ENCODE data around the gene STRIP2. TPM values are rescaled to one million over a fixed set of nuclear protein-coding genes. Genes with fewer than 3 reads are reported as not detected.

Gene STRIP2, protein sequence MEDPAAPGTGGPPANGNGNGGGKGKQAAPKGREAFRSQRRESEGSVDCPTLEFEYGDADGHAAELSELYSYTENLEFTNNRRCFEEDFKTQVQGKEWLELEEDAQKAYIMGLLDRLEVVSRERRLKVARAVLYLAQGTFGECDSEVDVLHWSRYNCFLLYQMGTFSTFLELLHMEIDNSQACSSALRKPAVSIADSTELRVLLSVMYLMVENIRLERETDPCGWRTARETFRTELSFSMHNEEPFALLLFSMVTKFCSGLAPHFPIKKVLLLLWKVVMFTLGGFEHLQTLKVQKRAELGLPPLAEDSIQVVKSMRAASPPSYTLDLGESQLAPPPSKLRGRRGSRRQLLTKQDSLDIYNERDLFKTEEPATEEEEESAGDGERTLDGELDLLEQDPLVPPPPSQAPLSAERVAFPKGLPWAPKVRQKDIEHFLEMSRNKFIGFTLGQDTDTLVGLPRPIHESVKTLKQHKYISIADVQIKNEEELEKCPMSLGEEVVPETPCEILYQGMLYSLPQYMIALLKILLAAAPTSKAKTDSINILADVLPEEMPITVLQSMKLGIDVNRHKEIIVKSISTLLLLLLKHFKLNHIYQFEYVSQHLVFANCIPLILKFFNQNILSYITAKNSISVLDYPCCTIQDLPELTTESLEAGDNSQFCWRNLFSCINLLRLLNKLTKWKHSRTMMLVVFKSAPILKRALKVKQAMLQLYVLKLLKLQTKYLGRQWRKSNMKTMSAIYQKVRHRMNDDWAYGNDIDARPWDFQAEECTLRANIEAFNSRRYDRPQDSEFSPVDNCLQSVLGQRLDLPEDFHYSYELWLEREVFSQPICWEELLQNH
- total RNA-seq, result 10 to 100 TPM; 21.0 to 25.0 TPM
- not detected for polyA plus RNA-seq

DNA sequence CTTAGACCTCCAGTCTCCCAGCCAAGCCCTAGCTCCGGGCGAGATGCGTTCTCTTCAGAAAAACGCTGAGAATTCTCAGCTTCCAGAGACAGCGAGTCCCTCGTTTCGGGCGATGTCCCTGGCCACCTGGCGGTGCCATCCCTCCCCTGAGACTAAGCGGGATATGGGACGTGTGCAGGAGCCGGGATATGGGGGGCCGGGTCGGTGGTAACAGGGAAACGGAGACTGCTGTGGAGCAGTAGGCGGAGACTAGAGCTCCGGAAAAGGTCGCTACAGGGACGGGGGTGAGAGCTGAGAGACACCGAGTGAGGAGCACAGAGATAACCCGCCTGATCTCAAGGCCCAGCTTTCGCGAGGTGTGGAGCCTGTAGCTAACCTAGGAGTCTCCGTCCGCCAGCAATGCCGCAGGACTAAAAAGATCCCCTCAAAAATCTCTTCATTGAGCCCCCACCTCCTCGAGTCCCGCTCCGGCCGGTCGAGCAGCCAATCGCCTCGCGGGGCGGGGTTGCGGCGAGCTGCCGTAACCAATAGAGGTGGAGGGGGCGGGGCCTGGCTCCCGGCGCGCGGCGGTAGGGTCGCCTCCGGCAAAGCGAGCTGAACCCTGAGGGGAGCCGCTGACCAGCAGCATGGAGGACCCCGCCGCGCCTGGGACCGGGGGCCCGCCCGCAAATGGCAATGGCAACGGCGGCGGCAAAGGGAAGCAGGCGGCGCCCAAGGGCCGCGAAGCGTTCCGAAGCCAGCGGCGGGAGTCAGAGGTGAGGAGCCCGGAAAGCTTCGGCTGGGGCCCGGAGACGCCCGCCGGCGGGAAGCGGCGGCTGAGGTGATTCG is at the start of gene STRIP2:
Gene STRIP2 (plus strand): TSS at position 586 of the 828 bp plus-strand sequence. CDS start 41 bp downstream, at position 627.
- Mint-ChIP-seq H3K9me3 (no peaks in the 10 kb centered on the region), H3K4me3 (peak within 1 kb of the TSS; percentile 92 to 98 (median 94)), H3K27ac (peak within 1 kb of the TSS in 7 of 8 donors; percentile 7 to 88 (median 61)), H3K27me3 (peaks cover 11 to 27% of the 10 kb centered on the region in 2 donors), H3K4me1 (peaks cover 18 to 19% (median 18%) of the 10 kb centered on the region in 3 donors), H3K36me3 (peaks cover 0 to 4% (median 0%) of the 10 kb centered on the region in 3 donors)
- no peaks in the 10 kb centered on the region for H3K36me3 ChIP-seq (ENCODE audit: insufficient read depth, low read length)
- ChIA-PET CTCF (interaction anchor here (1.1 to 1.7 kb wide), 8 partner anchors 9 to 179 kb away, joined by 3 to 8 read pairs (median 5); no protein-coding TSS in a partner anchor), POLR2A (interaction anchor here (0.8 to 1.3 kb wide), 2 partner anchors 209 to 643 kb away, joined by 3 read pairs; partner anchors contain the start of gene AHCYL2)
- H3K9me3 ChIP-seq (ENCODE audit: low read length), result no peaks in the 10 kb centered on the region
- H3K4me1 ChIP-seq (ENCODE audit: insufficient read depth, low read length), result peaks cover 15% of the 10 kb centered on the region
- peak within 1 kb of the TSS; percentile 72 for H3K27ac ChIP-seq (ENCODE audit: low read depth, low read length)
- peak; percentile 84 to 91 (median 90) for DNase-seq
- H3K4me3 ChIP-seq (ENCODE audit: low read length), result peak within 1 kb of the TSS; percentile 69
- H3K27me3 ChIP-seq (ENCODE audit: insufficient read depth, low read length, poor library complexity, severe bottlenecking), result peaks cover 13% of the 10 kb centered on the region

DNA sequence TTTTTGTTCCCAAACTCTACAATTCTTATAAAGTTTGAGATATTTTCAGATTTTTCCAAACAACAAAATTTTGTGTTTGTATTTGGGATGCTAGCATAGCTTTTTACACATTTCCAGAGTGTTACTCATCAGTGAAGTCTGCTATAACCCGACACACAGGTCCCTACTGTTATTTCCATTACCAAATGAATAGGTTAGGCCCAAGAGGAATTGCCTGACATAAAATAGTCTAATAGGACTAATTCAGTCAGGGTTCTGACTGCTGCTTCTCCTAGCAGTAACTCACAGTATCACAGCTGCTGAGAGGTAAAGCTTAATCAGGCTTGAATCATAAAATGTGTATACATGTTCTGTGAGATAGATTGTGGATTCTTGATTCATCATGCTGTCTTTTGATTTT is 49.1 kb upstream of the STRIP2 start:
- CTCF ChIA-PET, result interaction anchor here (0.9 kb wide), 1 partner anchor 9 kb away, joined by 3 read pairs; no protein-coding TSS in a partner anchor
- H3K27ac Mint-ChIP-seq, result no peak overlapping the region
- no peak overlapping the region for H3K27ac ChIP-seq (ENCODE audit: low read depth, low read length)
- no peaks in the 10 kb centered on the region for H3K27me3 ChIP-seq (ENCODE audit: insufficient read depth, low read length, poor library complexity, severe bottlenecking)
- H3K27me3 Mint-ChIP-seq, result no peaks in the 10 kb centered on the region
- POLR2A ChIA-PET, result no interaction called here
- H3K4me3 ChIP-seq (ENCODE audit: low read length), result no peak overlapping the region
- no peak overlapping the region for H3K4me3 Mint-ChIP-seq
- no peaks in the 10 kb centered on the region for H3K9me3 ChIP-seq (ENCODE audit: low read length)
- peaks cover 0 to 8% (median 2%) of the 10 kb centered on the region in 3 donors for H3K4me1 Mint-ChIP-seq
- DNase-seq, result no peak
- no peaks in the 10 kb centered on the region for H3K9me3 Mint-ChIP-seq
- no peaks in the 10 kb centered on the region for H3K4me1 ChIP-seq (ENCODE audit: insufficient read depth, low read length)
- no peaks in the 10 kb centered on the region for H3K36me3 ChIP-seq (ENCODE audit: insufficient read depth, low read length)
- peaks cover 0 to 40% (median 15%) of the 10 kb centered on the region in 3 donors for H3K36me3 Mint-ChIP-seq

DNA sequence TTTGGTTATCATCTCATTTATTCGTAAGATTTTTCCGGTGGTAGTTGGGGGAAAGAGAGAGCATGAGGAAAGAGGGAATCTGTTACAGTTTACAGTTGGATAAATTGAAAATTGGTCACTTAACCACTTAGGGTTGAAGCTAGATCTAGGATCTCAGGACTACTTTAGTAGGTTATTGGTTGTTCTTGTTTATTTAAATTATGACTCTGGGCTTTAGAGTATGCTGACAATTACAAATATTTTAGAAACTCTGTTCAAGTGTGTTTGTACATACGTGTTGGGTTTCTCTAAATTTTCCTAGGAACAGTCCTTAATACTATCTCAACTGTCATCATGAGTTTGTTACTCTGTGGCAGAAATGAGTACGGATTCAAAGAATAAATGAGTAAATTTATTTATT is 48.6 kb upstream of the STRIP2 start:
- Mint-ChIP-seq H3K4me3 (no peak overlapping the region), H3K4me1 (peaks cover 0 to 8% (median 2%) of the 10 kb centered on the region in 3 donors), H3K36me3 (peaks cover 0 to 41% (median 15%) of the 10 kb centered on the region in 3 donors), H3K27me3 (no peaks in the 10 kb centered on the region), H3K27ac (no peak overlapping the region), H3K9me3 (no peaks in the 10 kb centered on the region)
- H3K4me3 ChIP-seq (ENCODE audit: low read length), result no peak overlapping the region
- no peaks in the 10 kb centered on the region for H3K9me3 ChIP-seq (ENCODE audit: low read length)
- no peak overlapping the region for H3K27ac ChIP-seq (ENCODE audit: low read depth, low read length)
- CTCF ChIA-PET, result interaction anchor here (0.9 kb wide), 1 partner anchor 9 kb away, joined by 3 read pairs; no protein-coding TSS in a partner anchor
- no peak for DNase-seq
- H3K4me1 ChIP-seq (ENCODE audit: insufficient read depth, low read length), result no peaks in the 10 kb centered on the region
- POLR2A ChIA-PET, result no interaction called here
- no peaks in the 10 kb centered on the region for H3K36me3 ChIP-seq (ENCODE audit: insufficient read depth, low read length)
- no peaks in the 10 kb centered on the region for H3K27me3 ChIP-seq (ENCODE audit: insufficient read depth, low read length, poor library complexity, severe bottlenecking)

DNA sequence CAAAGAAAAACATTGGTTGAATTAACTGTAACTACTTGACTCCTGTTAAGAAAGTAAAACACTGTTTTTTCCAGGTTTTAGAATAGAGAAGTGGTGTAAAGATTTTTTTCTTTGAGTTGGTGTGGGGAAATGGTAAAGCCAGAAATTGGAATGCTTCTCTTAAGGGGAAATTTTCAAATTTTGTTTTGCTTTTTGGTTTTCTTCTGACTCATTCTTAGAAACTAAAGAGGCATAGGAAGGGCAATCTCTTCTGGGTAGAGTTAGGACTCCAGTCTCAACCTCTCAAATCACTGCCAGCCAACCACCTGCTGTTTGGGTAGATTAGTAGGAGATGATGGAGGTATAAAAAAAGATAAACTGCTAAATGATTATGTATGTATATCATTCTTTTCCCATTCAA is 47.7 kb upstream of the STRIP2 start:
- peak overlapping the region in 1 of 8 donors; percentile 43 for H3K27ac Mint-ChIP-seq
- DNase-seq, result no peak
- Histone ChIP-seq H3K27me3 (ENCODE audit: insufficient read depth, low read length, poor library complexity, severe bottlenecking) (no peaks in the 10 kb centered on the region), H3K4me1 (ENCODE audit: insufficient read depth, low read length) (no peaks in the 10 kb centered on the region), H3K4me3 (ENCODE audit: low read length) (no peak overlapping the region), H3K27ac (ENCODE audit: low read depth, low read length) (no peak overlapping the region), H3K36me3 (ENCODE audit: insufficient read depth, low read length) (no peaks in the 10 kb centered on the region), H3K9me3 (ENCODE audit: low read length) (no peaks in the 10 kb centered on the region)
- no peak overlapping the region for H3K4me3 Mint-ChIP-seq
- POLR2A ChIA-PET, result no interaction called here
- CTCF ChIA-PET, result interaction anchor here (2.4 to 3.1 kb wide), 2 partner anchors 9 to 19 kb away, joined by 10 to 13 read pairs; no protein-coding TSS in a partner anchor
- H3K4me1 Mint-ChIP-seq, result peaks cover 0 to 5% (median 2%) of the 10 kb centered on the region in 3 donors
- H3K9me3 Mint-ChIP-seq, result no peaks in the 10 kb centered on the region
- no peaks in the 10 kb centered on the region for H3K27me3 Mint-ChIP-seq
- peaks cover 0 to 44% (median 14%) of the 10 kb centered on the region in 3 donors for H3K36me3 Mint-ChIP-seq

DNA sequence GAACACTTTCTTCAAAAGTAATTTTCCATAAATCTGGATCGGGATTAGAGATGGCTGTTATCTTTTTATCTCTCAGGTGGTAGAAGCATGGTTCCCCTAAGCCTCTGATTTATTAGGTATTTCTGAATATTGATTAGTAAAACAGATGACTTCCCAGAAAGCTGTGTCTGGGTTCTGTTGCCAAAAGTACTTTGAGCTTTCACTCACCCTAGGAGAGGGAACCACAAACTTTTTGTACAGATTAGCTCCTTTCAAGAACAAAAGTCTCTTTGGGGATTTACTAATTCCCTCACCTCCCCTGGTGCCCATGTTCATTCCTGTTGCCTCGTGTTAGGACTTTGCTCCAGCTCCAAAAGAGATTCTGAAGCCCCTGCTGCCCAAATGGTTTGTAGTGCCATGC is 46.7 kb upstream of the STRIP2 start:
- Histone ChIP-seq H3K9me3 (ENCODE audit: low read length) (no peaks in the 10 kb centered on the region), H3K4me3 (ENCODE audit: low read length) (no peak overlapping the region), H3K27me3 (ENCODE audit: insufficient read depth, low read length, poor library complexity, severe bottlenecking) (no peaks in the 10 kb centered on the region), H3K36me3 (ENCODE audit: insufficient read depth, low read length) (no peaks in the 10 kb centered on the region), H3K27ac (ENCODE audit: low read depth, low read length) (no peak overlapping the region), H3K4me1 (ENCODE audit: insufficient read depth, low read length) (no peaks in the 10 kb centered on the region)
- Mint-ChIP-seq H3K9me3 (no peaks in the 10 kb centered on the region), H3K27me3 (no peaks in the 10 kb centered on the region), H3K27ac (peak overlapping the region in 1 of 8 donors; percentile 64), H3K36me3 (peaks cover 0 to 43% (median 14%) of the 10 kb centered on the region in 3 donors), H3K4me1 (no peaks in the 10 kb centered on the region), H3K4me3 (no peak overlapping the region)
- DNase-seq, result no peak
- CTCF ChIA-PET, result interaction anchor here (1.5 to 3.1 kb wide), 3 partner anchors 10 to 20 kb away, joined by 4 to 13 read pairs (median 10); no protein-coding TSS in a partner anchor
- POLR2A ChIA-PET, result no interaction called here

DNA sequence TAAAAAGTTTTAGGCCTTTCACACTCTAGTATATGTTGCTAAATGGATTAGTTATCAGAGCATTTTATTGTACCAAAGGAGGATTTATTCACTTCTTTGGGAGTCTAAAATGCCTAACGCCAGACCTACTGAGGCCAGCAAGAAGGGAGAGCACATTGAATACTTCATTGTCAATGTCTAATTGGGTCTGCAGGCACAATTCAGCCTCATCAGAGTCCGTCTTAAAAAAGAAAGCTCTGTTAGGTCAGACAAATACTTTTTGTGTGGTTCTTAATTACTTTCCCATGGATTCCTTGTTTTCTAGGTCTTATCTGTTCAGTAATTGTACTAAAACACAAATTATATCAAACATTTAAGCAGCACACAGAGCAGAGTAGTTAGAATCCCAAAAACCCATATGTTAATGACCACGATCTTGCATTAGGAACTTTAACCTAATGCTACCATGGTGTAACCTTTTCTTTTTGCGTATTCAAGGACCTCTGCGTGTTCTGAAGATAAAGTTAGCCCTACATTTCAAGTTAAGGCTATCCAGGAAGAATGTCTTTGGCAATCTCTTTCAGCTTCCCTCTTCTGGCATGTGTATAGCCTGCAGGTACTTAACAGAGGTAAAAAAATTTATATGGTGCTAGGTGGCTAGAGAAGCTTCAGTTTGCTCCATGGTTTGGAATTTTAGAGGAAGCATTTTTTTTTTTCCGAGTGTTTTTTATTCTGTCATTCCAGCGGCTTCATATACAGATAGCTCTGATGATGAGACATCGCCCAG is 45.7 kb upstream of the STRIP2 start:
- Mint-ChIP-seq H3K4me3 (no peak overlapping the region), H3K27ac (no peak overlapping the region), H3K27me3 (no peaks in the 10 kb centered on the region), H3K4me1 (no peaks in the 10 kb centered on the region), H3K9me3 (no peaks in the 10 kb centered on the region), H3K36me3 (peaks cover 0 to 40% (median 12%) of the 10 kb centered on the region in 3 donors)
- ChIA-PET CTCF (interaction anchor here (1.5 to 3.1 kb wide), 3 partner anchors 11 to 21 kb away, joined by 4 to 13 read pairs (median 10); no protein-coding TSS in a partner anchor), POLR2A (no interaction called here)
- Histone ChIP-seq H3K4me3 (ENCODE audit: low read length) (no peak overlapping the region), H3K27me3 (ENCODE audit: insufficient read depth, low read length, poor library complexity, severe bottlenecking) (no peaks in the 10 kb centered on the region), H3K4me1 (ENCODE audit: insufficient read depth, low read length) (no peaks in the 10 kb centered on the region), H3K27ac (ENCODE audit: low read depth, low read length) (no peak overlapping the region), H3K36me3 (ENCODE audit: insufficient read depth, low read length) (no peaks in the 10 kb centered on the region), H3K9me3 (ENCODE audit: low read length) (no peaks in the 10 kb centered on the region)
- DNase-seq, result no peak

DNA sequence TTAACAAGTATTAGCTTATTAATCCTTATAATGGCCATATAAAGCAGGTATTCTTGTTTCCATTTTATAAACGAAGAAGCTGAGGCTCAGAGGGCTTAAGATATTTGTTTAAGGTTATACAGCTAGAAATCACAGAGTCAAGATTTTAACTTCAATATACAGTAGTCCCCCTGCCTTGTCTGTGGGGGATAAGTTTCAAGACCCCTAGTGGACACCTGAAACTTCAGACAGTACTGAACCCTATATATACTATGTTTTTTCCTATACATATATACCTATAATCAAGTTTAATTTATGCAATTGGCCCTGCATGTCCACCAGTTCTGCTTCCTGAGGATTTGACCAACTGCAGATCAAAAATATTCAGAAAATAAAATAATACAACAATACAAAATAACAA is 44.4 kb upstream of the STRIP2 start:
- no peaks in the 10 kb centered on the region for H3K9me3 Mint-ChIP-seq
- no peaks in the 10 kb centered on the region for H3K4me1 Mint-ChIP-seq
- no peak overlapping the region for H3K27ac Mint-ChIP-seq
- ChIA-PET POLR2A (no interaction called here), CTCF (no interaction called here)
- no peaks in the 10 kb centered on the region for H3K4me1 ChIP-seq (ENCODE audit: insufficient read depth, low read length)
- no peak overlapping the region for H3K27ac ChIP-seq (ENCODE audit: low read depth, low read length)
- H3K27me3 ChIP-seq (ENCODE audit: insufficient read depth, low read length, poor library complexity, severe bottlenecking), result no peaks in the 10 kb centered on the region
- H3K27me3 Mint-ChIP-seq, result no peaks in the 10 kb centered on the region
- H3K36me3 Mint-ChIP-seq, result peaks cover 0 to 42% (median 12%) of the 10 kb centered on the region in 3 donors
- H3K36me3 ChIP-seq (ENCODE audit: insufficient read depth, low read length), result no peaks in the 10 kb centered on the region
- no peaks in the 10 kb centered on the region for H3K9me3 ChIP-seq (ENCODE audit: low read length)
- no peak overlapping the region for H3K4me3 Mint-ChIP-seq
- no peak for DNase-seq
- H3K4me3 ChIP-seq (ENCODE audit: low read length), result no peak overlapping the region
